NCI-H526 (cell line): ENCODE measurements around the gene APPL2.

Experiments used
- DNase-seq, 2 experiments: peaks; one replicate each; lab custom pipeline; 2025; lab: John Stamatoyannopoulos, UW

APPL2 gene

GRCh38 chr12:105222726-105223351, 13.1 kb downstream of the APPL2 start:
- no peak for DNase-seq

GRCh38 chr12:105222284-105222655, 13.7 kb downstream of the APPL2 start:
- no peak for DNase-seq

- DNase-seq = no peak
These were observed 14.2 kb downstream of the APPL2 start for GRCh38 chr12:105221583-105222283.

- no peak for DNase-seq
These were observed 15.1 kb downstream of the APPL2 start for GRCh38 chr12:105220929-105221290.

GRCh38 chr12:105220150-105220928, 15.6 kb downstream of the APPL2 start:
- DNase-seq = no peak

GRCh38 chr12:105219261-105220028, 16.5 kb downstream of the APPL2 start:
- DNase-seq = no peak

GRCh38 chr12:105218434-105218833, 17.5 kb downstream of the APPL2 start:
- DNase-seq = no peak

- no peak for DNase-seq
These were observed 21.2 kb downstream of the APPL2 start for GRCh38 chr12:105214670-105215375.

- no peak for DNase-seq
These were observed 21.8 kb downstream of the APPL2 start for GRCh38 chr12:105214148-105214547.

GRCh38 chr12:105212438-105212837, 23.5 kb downstream of the APPL2 start:
- DNase-seq = no peak

- no peak for DNase-seq
These were observed 26.9 kb downstream of the APPL2 start for GRCh38 chr12:105209091-105209490.

GRCh38 chr12:105206686-105207374, 29.1 kb downstream of the APPL2 start:
- no peak for DNase-seq

- DNase-seq = no peak
These were observed 30.5 kb downstream of the APPL2 start for GRCh38 chr12:105205322-105206048.

- no peak for DNase-seq
These were observed 31.1 kb downstream of the APPL2 start for GRCh38 chr12:105204916-105205315.

- DNase-seq = no peak
These were observed 31.8 kb downstream of the APPL2 start for GRCh38 chr12:105204127-105204526.

- no peak for DNase-seq
These were observed 33.8 kb downstream of the APPL2 start for GRCh38 chr12:105202202-105202601.

GRCh38 chr12:105201299-105201698, 34.7 kb downstream of the APPL2 start:
- no peak for DNase-seq

- no peak for DNase-seq
These were observed 35.6 kb downstream of the APPL2 start for GRCh38 chr12:105200385-105200784.

- DNase-seq = no peak
These were observed 37.0 kb downstream of the APPL2 start for GRCh38 chr12:105198961-105199360.

GRCh38 chr12:105196090-105196489, 39.9 kb downstream of the APPL2 start:
- no peak for DNase-seq
